A549 (cell line): ENCODE measurements around the gene PRR15. TPM values are rescaled to one million over a fixed set of nuclear protein-coding genes. Genes with fewer than 3 reads are reported as not detected.

Experiments
- ATAC-seq, 2 experiments: fragments of 200-7000 bp in 1 of 2; fragments of >200 bp in 1 of 2; cut with Nextera tagmentation in 1 of 2; cut with Tn5 transposase in 1 of 2; 3 replicates each; pipeline versions ENCODE4 v1.8.0 to v1.9.1; 2018 to 2020; ENCODE audit warnings: mild to moderate bottlenecking in 1 of 2, moderate library complexity in 1 of 2
- CTCF ChIA-PET: fragments of 300-600 bp; sonication (Branson Sonifier 250); formaldehyde crosslinking; extraction: SDS; loops from one replicate; lab custom pipeline; 2021; ENCODE audit warnings: antibody characterized with exemption, inconsistent platforms; lab: Yijun Ruan, JAX
- POLR2A ChIA-PET: fragments of 350-600 bp; formaldehyde crosslinking; extraction: SDS; loops from one replicate; lab custom pipeline; 2021; ENCODE audit warnings: antibody characterized with exemption, inconsistent platforms; lab: Yijun Ruan, JAX
- DNase-seq, 2 experiments: peaks; one replicate each; pipeline versions ENCODE4 v3.0.0 to v3.0.0-alpha.2; 2011 to 2016; ENCODE audit warnings: low read depth in 1 of 2, low spot score in 1 of 2
- FAIRE-seq: peaks from 2 replicates; lab custom pipeline; 2011; peaks lifted over from hg19 to GRCh38; lab: Jason Lieb, UNC
- H3K27ac ChIP-seq, 2 experiments: fragments of >200 bp; sonication (Bioruptor Twin); formaldehyde crosslinking; 3 replicates each; pipeline ENCODE4 v1.5.1; 2016 to 2017
- H3K4me1 ChIP-seq: fragments of >200 bp; sonication (Bioruptor Twin); formaldehyde crosslinking; 3 replicates; pipeline ENCODE4 v1.6.1; 2016
- H3K4me2 ChIP-seq: fragments of >200 bp; sonication (Bioruptor Twin); formaldehyde crosslinking; 3 replicates; pipeline ENCODE4 v1.6.1; 2016
- H3K4me3 ChIP-seq: fragments of >200 bp; sonication (Bioruptor Twin); formaldehyde crosslinking; 3 replicates; pipeline ENCODE4 v1.5.1; 2016
- H3K9me3 ChIP-seq: fragments of >200 bp; sonication (Bioruptor Twin); formaldehyde crosslinking; 3 replicates; pipeline ENCODE4 v1.6.1; 2016
- BCL3 ChIP-seq: fragments of >200 bp; sonication (Bioruptor Twin); formaldehyde crosslinking; IDR thresholded peaks from 3 replicates; pipeline ENCODE4 v1.6.1; 2016
- CHD2 ChIP-seq: fragments of 150-350 bp; IDR thresholded peaks from 2 replicates; pipeline ENCODE4 v1.6.1; 2014; ENCODE audit warnings: low read length; ENCODE audit not compliant: partially characterized antibody
- CTCF ChIP-seq: fragments of >200 bp; sonication (Bioruptor Twin); formaldehyde crosslinking; IDR thresholded peaks from 3 replicates; pipeline ENCODE4 v1.5.1; 2016
- ELK1 ChIP-seq: fragments of 150-350 bp; IDR thresholded peaks from 2 replicates; pipeline ENCODE4 v1.6.1; 2014; ENCODE audit warnings: low read depth, mild to moderate bottlenecking, low read length
- FOSB ChIP-seq: fragments of 250-450 bp; sonication (Bioruptor Pico); IDR thresholded peaks from 2 replicates; pipeline ENCODE4 v1.5.0; 2020; ENCODE audit warnings: mild to moderate bottlenecking, moderate library complexity
- FOXS1 ChIP-seq: fragments of 250-450 bp; sonication (Bioruptor Pico); IDR thresholded peaks from 2 replicates; pipeline ENCODE4 v1.5.0; 2020; ENCODE audit warnings: mild to moderate bottlenecking, moderate library complexity
- GATA3 ChIP-seq: IDR thresholded peaks from 2 replicates; pipeline ENCODE4 v1.6.1; 2012; ENCODE audit warnings: borderline replicate concordance
- HOXB13 ChIP-seq: fragments of 250-450 bp; sonication (Bioruptor Pico); IDR thresholded peaks from 2 replicates; pipeline ENCODE4 v1.5.0; 2020; ENCODE audit warnings: low read depth, mild to moderate bottlenecking, moderate library complexity
- JUNB ChIP-seq: fragments of >200 bp; sonication (Bioruptor Twin); formaldehyde crosslinking; IDR thresholded peaks from 2 replicates; pipeline ENCODE4 v1.6.1; 2016
- KDM5A ChIP-seq: fragments of 200-600 bp; sonication (generic); IDR thresholded peaks from 2 replicates; pipeline ENCODE4 v1.6.1; 2016; ENCODE audit warnings: antibody characterized with exemption, mild to moderate bottlenecking
- MYC ChIP-seq: IDR thresholded peaks from 2 replicates; pipeline ENCODE4 v1.6.1; 2012; ENCODE audit warnings: mild to moderate bottlenecking, inconsistent platforms, low read length, improper control_type of control experiment, borderline replicate concordance
- NFE2L2 ChIP-seq: fragments of 150-350 bp; conservative IDR thresholded peaks from 2 replicates; pipeline ENCODE4 v1.6.1; 2014; ENCODE audit warnings: low read length
- PBX3 ChIP-seq: IDR thresholded peaks from 2 replicates; pipeline ENCODE4 v1.6.1; 2012
- POLR2AphosphoS2 ChIP-seq: conservative IDR thresholded peaks from 2 replicates; pipeline ENCODE4 v1.6.1; 2012; ENCODE audit warnings: low read length, improper control_type of control experiment, inconsistent platforms
- RARB ChIP-seq: fragments of 250-450 bp; sonication (Bioruptor Pico); IDR thresholded peaks from 2 replicates; pipeline ENCODE4 v1.8.0; 2021; ENCODE audit warnings: mild to moderate bottlenecking, moderate library complexity
- RCOR1 ChIP-seq: fragments of 150-350 bp; IDR thresholded peaks from 2 replicates; pipeline ENCODE4 v1.6.1; 2014; ENCODE audit warnings: antibody characterized with exemption, low read length, low read depth
- RFX5 ChIP-seq: fragments of 450-650 bp; IDR thresholded peaks from 2 replicates; pipeline ENCODE4 v1.7.1; 2014; ENCODE audit warnings: antibody characterized with exemption, mild to moderate bottlenecking, moderate library complexity
- RNF2 ChIP-seq: fragments of 200-600 bp; sonication (generic); IDR thresholded peaks from 2 replicates; pipeline ENCODE4 v1.6.1; 2016; ENCODE audit warnings: low read depth, mild to moderate bottlenecking, antibody characterized with exemption, moderate library complexity, borderline replicate concordance
- SMC3 ChIP-seq: fragments of >200 bp; sonication (Bioruptor Twin); formaldehyde crosslinking; IDR thresholded peaks from 3 replicates; pipeline ENCODE4 v1.6.1; 2018; ENCODE audit warnings: inconsistent platforms
- TFCP2L1 ChIP-seq: fragments of 250-450 bp; sonication (Bioruptor Pico); IDR thresholded peaks from 2 replicates; pipeline ENCODE4 v1.5.0; 2021; ENCODE audit warnings: mild to moderate bottlenecking
- ZC3H11A ChIP-seq: fragments of 450-650 bp; IDR thresholded peaks from 2 replicates; pipeline ENCODE4 v1.6.1; 2014; ENCODE audit warnings: antibody characterized with exemption, mild to moderate bottlenecking
- ZNF302 ChIP-seq: fragments of 250-450 bp; sonication (Bioruptor Pico); IDR thresholded peaks from 2 replicates; pipeline ENCODE4 v1.9.0; 2021; ENCODE audit warnings: inconsistent platforms, mild to moderate bottlenecking, moderate library complexity
- ZSCAN20 ChIP-seq: fragments of 250-450 bp; sonication (Bioruptor Pico); IDR thresholded peaks from 2 replicates; pipeline ENCODE4 v1.8.0; 2022; ENCODE audit warnings: mild to moderate bottlenecking, moderate library complexity
- WGBS: methylation state at CpG from one replicate; pipeline ENCODE4 v1.1.6; 2017; ENCODE audit errors: missing lambda C conversion rate; 5-methylcytosine and 5-hydroxymethylcytosine counted together
- polyA plus RNA-seq, 4 experiments: library from polyadenylated mRNA; depleted of rRNA in 3 of 4; stranded (reverse); fragments of >200 nt; fragmentation: RNase III in 1 of 4; extraction: RNeasy Plus Mini Kit Qiagen cat#74134 plus additional on column Dnase treatment in 1 of 4; gene quantifications; 2 replicates in 3 of 4; 3 replicates in 1 of 4; pipeline ENCODE4 v1.2.3, GENCODE V29; 2011 to 2017

Gene PRR15
- polyA plus RNA-seq, 2 of the 4 experiments (the other 2 are of a cell fraction) = 1.6 to 2.5 TPM

GRCh38 chr7:29592866-29593265 is 29.2 kb downstream of the PRR15 start:
- ATAC-seq = no peak
- WGBS = 39% methylated on average over 2 of the region's 2 CpGs

GRCh38 chr7:29593459-29593858 is 29.8 kb downstream of the PRR15 start:
- Histone ChIP-seq H3K4me3 (no peak overlapping the region), H3K9me3 (no peaks in the 10 kb centered on the region), H3K4me1 (no peaks in the 10 kb centered on the region; the same call in 2 of the 3 replicates), H3K27ac (no peak overlapping the region), H3K4me2 (peak overlapping the region; percentile 0; the same call in 1 of the 3 replicates)
- no peak for DNase-seq
- ChIA-PET POLR2A (no interaction called here), CTCF (no interaction called here)
- TF ChIP-seq ZSCAN20 (CRISPR knock-in tag) = no peak
- no peak for TF ChIP-seq RNF2
- TF ChIP-seq RCOR1 = no peak
- no peak for TF ChIP-seq HOXB13 (CRISPR knock-in tag)
- no peak for TF ChIP-seq RFX5
- no peak for TF ChIP-seq FOXS1
- no peak for TF ChIP-seq MYC
- TF ChIP-seq TFCP2L1 (CRISPR knock-in tag) = no peak
- no peak for TF ChIP-seq ZC3H11A
- TF ChIP-seq PBX3 = no peak
- no peak for TF ChIP-seq BCL3
- no peak for TF ChIP-seq POLR2AphosphoS2
- no peak for TF ChIP-seq CHD2
- TF ChIP-seq ZNF302 (CRISPR knock-in tag) = no peak
- no peak for TF ChIP-seq KDM5A
- no peak for TF ChIP-seq CTCF
- FAIRE-seq = peak; percentile 18
- ATAC-seq = no peak

More at GRCh38 chr7:29592866-29593265, 29.2 kb downstream of the PRR15 start:
- ChIA-PET CTCF (interaction anchor here (1.2 kb wide), 1 partner anchor 13 kb away, joined by 3 read pairs; no protein-coding TSS in a partner anchor), POLR2A (no interaction called here)
- H3K4me1 ChIP-seq = no peaks in the 10 kb centered on the region; the same call in 2 of the 3 replicates
- H3K27ac ChIP-seq = no peak overlapping the region
- no peak overlapping the region for H3K4me3 ChIP-seq
- no peak overlapping the region for H3K4me2 ChIP-seq
- H3K9me3 ChIP-seq = no peaks in the 10 kb centered on the region
- FAIRE-seq (no peak), DNase-seq (no peak)
- TF ChIP-seq ZSCAN20 (CRISPR knock-in tag) = no peak
- TF ChIP-seq GATA3 = no peak
- no peak for TF ChIP-seq KDM5A
- TF ChIP-seq RARB (CRISPR knock-in tag) = no peak
- TF ChIP-seq JUNB = no peak
- TF ChIP-seq CHD2 = no peak
- no peak for TF ChIP-seq SMC3
- TF ChIP-seq NFE2L2 = no peak
- no peak for TF ChIP-seq ELK1
- TF ChIP-seq FOSB (CRISPR knock-in tag) = no peak
